HG03175 (cell line): ENCODE data around the gene CDK5R2.
"Not testable (repeated sequence)": the region's sequence is repeated elsewhere in the genome, so short reads cannot be mapped to it uniquely, and the experiment has no call there.

Source experiments
- ATAC-seq: cut with Tn5 transposase; IDR thresholded peaks from one replicate; pipeline ENCODE4 v1.9.1; 2021; ENCODE audit warnings: mild to moderate bottlenecking, moderate library complexity; ENCODE audit not compliant: unreplicated experiment

Gene CDK5R2

DNA sequence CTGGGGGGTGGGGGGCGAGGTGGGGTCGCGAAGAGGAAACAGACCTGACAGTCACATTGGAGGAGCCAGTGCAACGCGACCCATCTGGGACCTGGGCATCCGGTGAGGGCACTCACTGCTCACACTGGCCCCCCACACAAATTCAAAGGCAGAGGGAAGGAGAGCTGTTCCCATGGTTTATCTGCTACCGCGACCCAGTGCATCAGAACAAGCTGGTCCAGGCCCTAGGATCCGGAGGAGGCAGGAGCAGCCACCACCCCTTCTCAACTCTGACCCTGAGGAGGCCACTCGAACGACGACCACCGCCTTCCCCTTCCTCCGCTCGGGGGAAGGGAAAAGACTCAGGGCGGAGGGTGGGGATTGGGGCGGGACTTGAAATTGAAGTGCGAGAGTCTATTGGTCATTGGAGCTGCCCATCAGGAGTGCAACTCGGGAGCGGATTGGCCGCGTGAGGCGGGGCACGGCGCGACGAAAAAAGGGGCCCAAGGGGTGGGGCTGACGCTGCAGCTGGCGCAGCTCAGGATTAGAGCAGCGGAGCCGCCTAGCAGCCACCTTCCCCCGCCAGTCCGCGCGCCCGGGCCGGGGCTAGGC is at the start of gene CDK5R2:
CDK5R2 (plus strand) TSS at position 526 of the 591 bp plus-strand sequence. CDS start 155 bp downstream, outside the sequence.
- peak; percentile 90 for ATAC-seq

DNA sequence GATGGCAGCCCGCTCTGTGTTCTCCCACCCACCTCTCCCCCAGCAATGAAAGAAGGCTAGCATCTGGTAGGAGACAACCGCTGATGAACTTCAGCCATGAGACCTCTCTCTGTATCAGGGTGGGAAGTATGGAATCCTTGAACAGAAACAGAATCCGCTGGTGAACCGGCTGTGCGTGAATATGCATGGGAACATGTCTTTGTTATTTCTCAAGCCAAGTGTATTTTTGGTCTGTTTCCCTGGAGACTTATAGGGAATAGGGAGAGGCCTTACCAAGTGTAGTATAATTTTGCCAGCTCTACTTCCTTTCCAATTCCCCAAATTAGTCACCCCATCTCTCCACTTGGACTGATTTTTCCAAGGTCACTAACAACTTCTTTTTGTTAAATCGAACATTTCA is 48.7 kb upstream of the CDK5R2 start:
- no peak for ATAC-seq

- no peak for ATAC-seq
Measured at GRCh38 chr2:218920504-218920903, 39.0 kb upstream of the CDK5R2 start.

GRCh38 chr2:218924757-218925156 is 34.7 kb upstream of the CDK5R2 start:
- no peak for ATAC-seq

DNA sequence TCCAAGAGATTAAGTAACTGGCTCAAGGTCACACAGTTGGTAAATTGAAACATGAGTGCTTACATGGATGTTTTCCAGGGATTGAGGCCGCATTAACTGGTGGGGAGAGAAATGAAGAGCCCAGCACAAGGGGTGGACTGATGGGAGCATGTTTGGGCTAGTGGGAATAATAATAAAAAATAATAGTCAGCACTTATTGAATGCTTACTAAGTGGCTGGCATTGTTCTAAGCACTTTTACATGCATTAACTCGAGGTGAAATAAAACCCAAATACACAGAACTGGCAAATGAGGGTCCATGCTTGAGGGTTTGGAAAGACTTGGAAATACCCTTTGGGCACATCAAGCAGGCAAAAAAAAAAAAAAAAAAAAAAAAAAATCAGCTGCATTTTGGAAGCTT is 34.0 kb upstream of the CDK5R2 start:
- no peak for ATAC-seq

DNA sequence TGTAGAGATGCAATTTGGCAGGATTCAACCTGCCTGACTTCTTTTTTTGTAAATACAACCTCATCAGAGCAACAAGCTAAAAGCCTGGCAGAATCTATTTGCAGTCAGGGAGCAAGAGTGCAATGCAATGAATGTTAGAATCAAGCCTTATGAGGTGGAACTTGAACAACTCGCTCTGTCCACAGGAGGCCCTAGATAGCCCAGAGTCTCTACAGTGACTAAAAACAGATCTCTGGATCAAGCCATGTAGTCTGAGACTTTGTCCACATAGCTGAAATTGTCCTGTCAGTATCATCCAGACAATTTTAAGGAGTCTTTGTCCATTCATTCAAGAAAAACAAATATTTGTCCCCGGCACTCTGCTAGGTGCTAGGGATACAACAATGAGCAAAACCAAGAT is 32.0 kb upstream of the CDK5R2 start:
- ATAC-seq: no peak

DNA sequence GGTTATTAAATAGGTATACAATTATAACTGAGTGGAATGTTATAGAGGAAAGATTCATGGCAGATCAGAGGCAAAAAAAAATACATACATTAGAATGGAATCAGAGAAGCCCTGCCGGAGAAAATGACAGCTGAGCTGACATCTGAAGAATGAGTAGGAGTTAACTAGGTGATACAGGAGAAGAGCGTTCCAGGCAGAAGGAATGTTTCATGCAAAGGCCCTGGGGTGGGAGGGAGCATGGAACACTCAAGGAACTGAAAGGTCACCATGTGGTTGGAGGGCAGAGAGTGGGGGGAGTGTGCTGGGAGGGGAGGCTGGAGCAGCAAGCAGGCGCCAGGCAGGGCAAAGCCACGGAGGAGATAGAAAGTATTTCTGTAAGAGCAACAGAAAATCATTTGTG is 31.6 kb upstream of the CDK5R2 start:
- ATAC-seq: no peak

DNA sequence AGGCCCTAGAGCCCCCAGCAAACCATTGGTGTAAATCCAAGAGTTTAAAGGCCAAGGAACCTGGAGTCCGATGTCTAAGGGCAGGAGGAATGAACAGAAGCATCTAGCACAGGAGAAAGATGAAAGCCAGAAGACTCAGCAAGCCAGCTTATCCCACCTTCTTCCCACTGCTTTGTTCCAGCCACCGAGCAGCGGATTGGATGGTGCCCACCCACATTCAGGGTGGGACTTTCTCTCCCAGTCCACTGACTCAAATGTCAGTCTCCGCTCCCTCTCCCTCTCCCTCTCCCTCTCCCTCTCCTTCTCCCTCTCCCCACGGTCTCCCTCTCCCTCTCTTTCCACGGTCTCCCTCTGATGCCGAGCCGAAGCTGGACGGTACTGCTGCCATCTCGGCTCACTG is 29.0 kb upstream of the CDK5R2 start:
- not testable (repeated sequence) for ATAC-seq

DNA sequence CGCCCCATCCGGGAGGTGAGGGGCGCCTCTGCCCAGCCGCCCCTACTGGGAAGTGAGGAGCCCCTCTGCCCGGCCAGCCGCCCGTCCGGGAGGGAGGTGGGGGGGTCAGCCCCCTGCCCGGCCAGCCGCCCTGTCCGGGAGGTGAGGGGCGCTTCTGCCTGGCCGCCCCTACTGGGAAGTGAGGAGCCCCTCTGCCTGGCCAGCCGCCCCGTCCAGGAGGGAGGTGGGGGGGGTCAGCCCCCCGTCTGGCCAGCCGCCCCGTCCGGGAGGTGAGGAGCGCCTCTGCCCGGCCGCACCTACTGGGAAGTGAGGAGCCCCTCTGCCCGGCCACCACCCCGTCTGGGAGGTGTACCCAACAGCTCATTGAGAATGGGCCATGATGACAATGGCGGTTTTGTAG is 27.7 kb upstream of the CDK5R2 start:
- ATAC-seq: not testable (repeated sequence)

DNA sequence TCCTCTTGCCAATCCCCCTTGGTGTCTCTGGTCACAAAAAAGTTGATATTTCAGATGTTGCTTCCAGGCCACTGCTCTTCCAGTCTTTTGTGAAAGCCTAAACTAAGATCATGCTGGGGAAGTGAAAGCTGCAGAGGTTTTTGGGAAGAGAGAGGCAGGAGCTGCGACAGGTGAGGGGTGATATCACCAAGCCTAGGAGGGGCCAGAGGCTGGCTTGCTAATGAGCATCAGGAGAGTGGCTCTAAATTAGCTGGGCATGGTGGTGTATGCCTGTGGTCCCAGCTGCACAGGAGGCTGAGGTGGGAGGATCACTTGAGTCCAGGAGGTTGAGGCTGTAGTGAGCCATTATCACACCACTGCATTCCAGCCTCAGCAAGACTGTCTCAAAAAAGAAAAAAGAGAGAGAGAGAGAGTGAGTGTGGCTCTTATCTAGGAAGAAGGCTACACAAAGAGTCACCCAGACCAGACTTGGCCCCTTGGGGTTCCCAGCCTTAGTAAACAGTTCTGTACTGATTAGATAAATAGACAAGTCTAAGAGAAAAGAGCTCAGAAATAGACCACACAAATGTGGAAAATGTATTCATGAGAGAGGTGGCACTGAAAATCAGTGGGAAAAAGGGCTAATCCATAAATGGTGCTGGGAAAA is 14.6 kb upstream of the CDK5R2 start:
- no peak for ATAC-seq

DNA sequence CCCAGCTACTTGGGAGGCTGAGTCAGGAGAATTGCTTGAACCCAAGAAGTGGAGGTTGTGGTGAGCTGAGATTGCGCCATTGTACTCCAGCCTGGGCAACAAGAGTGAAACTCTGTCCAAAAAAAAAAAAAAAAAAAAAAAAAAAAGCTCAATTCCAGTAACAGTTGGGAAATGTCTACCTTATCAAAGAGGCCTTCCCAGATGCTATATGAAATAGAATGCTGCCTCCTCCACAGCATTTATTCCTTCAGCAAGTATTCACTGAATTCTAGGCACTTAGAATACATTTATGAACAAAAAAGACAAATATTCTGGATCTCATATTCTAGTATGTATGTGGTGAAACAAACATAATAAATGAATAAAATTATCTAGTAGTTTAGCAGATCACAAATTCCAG is 12.8 kb upstream of the CDK5R2 start:
- ATAC-seq: no peak

GRCh38 chr2:218952160-218952559 is 7.3 kb upstream of the CDK5R2 start:
- no peak for ATAC-seq

- no peak for ATAC-seq
Measured at GRCh38 chr2:218953366-218953954, 6.0 kb upstream of the CDK5R2 start.

- no peak for ATAC-seq
Measured at GRCh38 chr2:218954541-218955300, 4.7 kb upstream of the CDK5R2 start.

GRCh38 chr2:218956039-218956438 is 3.4 kb upstream of the CDK5R2 start:
- ATAC-seq: no peak

GRCh38 chr2:218957671-218958070 is 1.8 kb upstream of the CDK5R2 start:
- ATAC-seq: no peak

- no peak for ATAC-seq
Measured at GRCh38 chr2:218958276-218958675, 1.2 kb upstream of the CDK5R2 start.

GRCh38 chr2:218959761-218960308 is 369 bp downstream of the CDK5R2 start:
- no peak for ATAC-seq

DNA sequence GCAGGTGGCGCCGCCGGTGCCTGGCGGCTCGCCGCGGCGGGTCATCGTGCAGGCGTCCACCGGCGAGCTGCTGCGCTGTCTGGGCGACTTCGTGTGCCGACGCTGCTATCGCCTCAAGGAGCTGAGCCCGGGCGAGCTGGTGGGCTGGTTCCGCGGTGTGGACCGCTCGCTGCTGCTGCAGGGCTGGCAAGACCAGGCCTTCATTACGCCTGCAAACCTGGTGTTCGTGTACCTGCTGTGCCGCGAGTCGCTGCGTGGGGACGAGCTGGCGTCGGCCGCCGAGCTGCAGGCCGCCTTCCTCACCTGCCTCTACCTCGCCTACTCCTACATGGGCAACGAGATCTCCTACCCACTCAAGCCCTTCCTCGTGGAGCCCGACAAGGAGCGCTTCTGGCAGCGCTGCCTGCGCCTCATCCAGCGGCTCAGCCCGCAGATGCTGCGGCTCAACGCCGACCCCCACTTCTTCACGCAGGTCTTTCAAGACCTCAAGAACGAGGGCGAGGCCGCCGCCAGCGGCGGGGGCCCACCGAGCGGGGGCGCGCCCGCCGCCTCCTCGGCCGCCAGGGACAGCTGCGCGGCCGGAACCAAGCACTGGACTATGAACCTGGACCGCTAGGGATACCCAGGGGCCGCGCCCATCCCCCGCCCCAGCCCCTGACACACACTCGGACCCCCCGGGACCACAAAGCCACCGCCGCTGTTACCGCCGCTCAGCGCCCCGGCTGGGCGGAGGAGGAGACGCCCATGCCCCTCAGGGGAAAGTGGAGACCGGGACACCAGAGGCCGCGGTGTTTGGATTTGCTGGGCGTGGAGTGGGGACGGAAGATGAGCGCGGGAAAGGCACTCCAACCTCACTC is 1.1 kb downstream of the CDK5R2 start:
- no peak for ATAC-seq

GRCh38 chr2:218961229-218961628 is 1.8 kb downstream of the CDK5R2 start:
- no peak for ATAC-seq
